ENCODE data around the gene KCTD19.

Gene KCTD19

GRCh38 chr16:67242138-67242730, 84.3 kb downstream of the KCTD19 start:
- no peak for DNase-seq (ENCODE audit: low read depth)

- no peak for DNase-seq (ENCODE audit: low read depth)
These were observed 85.3 kb downstream of the KCTD19 start for GRCh38 chr16:67241008-67241900.

DNA sequence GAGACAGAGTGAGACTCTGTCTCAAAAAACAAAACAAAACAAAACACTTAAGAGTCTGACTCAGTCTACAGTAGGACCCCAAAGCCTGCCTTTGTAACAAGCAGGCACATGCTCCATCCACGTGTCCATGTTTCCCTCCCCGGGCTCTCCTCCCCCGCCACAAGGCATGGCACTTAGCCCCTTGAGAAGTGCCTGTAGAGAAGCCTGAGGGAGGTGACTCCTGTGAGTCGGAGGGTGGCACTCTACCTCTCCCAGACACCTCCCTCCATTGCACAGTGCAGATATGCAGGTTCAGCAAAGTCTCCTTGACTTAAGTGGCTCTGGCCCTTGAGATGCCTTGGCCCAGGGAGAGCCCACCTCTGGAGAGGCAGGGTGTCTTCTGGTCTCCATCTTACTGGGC, 86.0 kb downstream of the KCTD19 start:
- no peak for DNase-seq (ENCODE audit: low read depth)

All from stimulated activated CD8-positive, alpha-beta memory T cell treated with anti-CD3 and anti-CD28 coated beads, Interleukin-7, amount 100 ng/mL, for 24 hours (primary cell).